LNCAP (cell line): ENCODE data around the gene PSMC3IP.

ENCODE experiments used
- CTCF ChIP-seq: fragments of 450-650 bp; IDR thresholded peaks from 2 replicates; pipeline ENCODE4 v1.5.1; 2017; ENCODE audit warnings: mild to moderate bottlenecking

The PSMC3IP gene

GRCh38 chr17:42561897-42562387 lies 15.6 kb downstream of the PSMC3IP start, which contains the start of gene COASY:
COASY (plus strand) TSS chr17:42562148; CDS start chr17:42562623, 475 bp downstream.
- TF ChIP-seq CTCF = no peak

- TF ChIP-seq CTCF = no peak
These were observed 17.3 kb downstream of the PSMC3IP start for GRCh38 chr17:42560246-42560645.

GRCh38 chr17:42559075-42559474 lies 18.5 kb downstream of the PSMC3IP start:
- TF ChIP-seq CTCF = no peak

GRCh38 chr17:42555122-42555622 lies 22.4 kb downstream of the PSMC3IP start:
- no peak for TF ChIP-seq CTCF

- TF ChIP-seq CTCF = no peak
These were observed 23.0 kb downstream of the PSMC3IP start for GRCh38 chr17:42554250-42555121.

GRCh38 chr17:42553866-42554249 lies 23.7 kb downstream of the PSMC3IP start:
- peak; percentile 46; the same call in 1 of the 2 replicates for TF ChIP-seq CTCF

GRCh38 chr17:42553161-42553818 lies 24.2 kb downstream of the PSMC3IP start:
- no peak for TF ChIP-seq CTCF
